NCI-H1694 treated with DMSO at 0.1 percent for 48 hours (cell line): ENCODE measurements around the gene MAP1LC3B.

Experiments
- DNase-seq: peaks from one replicate; lab custom pipeline; 2025; lab: John Stamatoyannopoulos, UW

MAP1LC3B gene

DNA sequence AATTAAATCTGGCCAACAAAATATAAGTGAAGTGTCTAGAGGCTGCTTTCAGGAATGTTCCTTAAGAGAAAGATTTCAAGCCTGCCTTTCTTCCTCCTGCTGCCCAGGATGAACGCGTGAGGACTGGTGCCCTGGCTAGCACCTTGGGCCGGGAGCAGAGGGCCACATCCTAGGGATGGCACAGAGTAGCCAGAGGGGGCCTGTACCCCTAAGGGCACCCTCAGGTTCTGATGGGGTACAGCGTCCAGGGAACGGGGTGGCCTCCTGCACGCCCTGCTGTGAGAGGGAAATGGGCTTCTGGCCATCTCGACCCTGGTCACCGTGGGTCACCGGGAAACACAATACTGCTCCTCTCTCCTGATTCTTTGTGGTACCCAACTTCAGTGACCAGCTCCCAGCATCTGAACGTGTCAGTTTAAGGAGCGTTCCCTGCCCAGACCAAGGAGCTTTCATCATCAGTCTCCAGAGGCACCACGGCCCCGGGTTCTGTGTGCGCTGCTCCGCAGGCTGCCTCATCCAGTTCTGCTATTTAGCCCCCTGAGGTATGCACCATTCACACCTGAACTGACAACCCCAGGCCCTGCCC lies 40.3 kb downstream of the MAP1LC3B start:
- no peak for DNase-seq

GRCh38 chr16:87434146-87434667 lies 42.1 kb downstream of the MAP1LC3B start:
- DNase-seq = no peak

- no peak for DNase-seq
Measured at GRCh38 chr16:87435372-87436224, 43.5 kb downstream of the MAP1LC3B start.

GRCh38 chr16:87436225-87437172 lies 44.4 kb downstream of the MAP1LC3B start:
- no peak for DNase-seq

DNA sequence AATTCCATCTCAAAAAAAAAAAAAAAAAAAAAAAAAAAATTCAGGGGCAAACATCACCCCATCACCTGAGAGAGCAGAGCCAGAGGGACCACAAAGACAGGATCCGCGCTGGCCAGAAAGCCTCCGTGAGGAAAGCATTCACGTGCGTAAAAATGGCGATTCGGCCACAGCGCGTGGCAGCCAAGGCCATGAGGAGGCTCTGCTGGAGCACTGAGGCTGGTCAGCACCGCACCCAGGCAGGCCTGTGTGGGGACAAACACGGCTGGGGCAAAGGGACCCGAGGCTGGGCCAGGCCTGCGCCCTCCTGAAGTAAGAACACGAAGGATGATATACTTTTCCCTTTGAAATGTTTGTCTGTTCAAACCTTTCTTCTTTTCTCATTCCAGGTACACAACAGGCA lies 45.2 kb downstream of the MAP1LC3B start:
- no peak for DNase-seq

GRCh38 chr16:87437911-87438610 lies 45.9 kb downstream of the MAP1LC3B start:
- DNase-seq = no peak

DNA sequence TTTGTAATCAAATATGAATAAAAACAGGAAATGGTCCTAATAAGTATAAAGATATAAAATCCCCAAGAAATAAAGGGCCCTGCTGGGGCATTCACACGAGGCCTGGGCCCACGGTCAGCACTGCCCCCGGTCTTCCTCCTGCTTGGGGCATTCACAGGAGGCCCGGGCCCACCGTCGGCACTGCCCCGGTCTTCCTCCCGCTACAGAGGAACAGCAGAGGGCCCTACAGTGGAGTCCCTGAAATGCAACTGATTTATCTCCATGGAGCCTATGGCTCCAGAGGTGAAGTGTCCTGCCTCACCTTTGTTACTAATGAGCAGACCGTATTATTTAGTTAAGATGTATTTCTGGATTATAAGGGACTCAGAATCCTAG lies 46.5 kb downstream of the MAP1LC3B start:
- no peak for DNase-seq

DNA sequence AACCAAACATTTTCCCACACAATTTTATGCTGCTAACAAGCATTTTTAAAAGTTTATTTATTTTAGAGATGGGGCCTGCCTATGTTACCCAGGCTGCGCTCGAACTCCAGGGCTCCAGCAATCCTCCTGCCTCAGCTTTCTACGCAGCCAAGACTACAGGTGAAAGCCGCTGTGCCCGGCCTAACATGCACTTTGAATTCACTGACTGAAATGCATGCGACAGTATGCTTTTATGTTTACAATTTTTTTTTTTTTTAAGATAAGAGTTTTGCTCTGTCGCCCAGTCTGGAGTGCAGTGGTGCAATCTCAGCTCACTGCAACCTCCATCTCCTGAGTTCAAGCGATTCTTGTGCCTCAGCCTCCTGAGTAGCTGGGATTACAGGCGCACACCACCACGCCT lies 47.8 kb downstream of the MAP1LC3B start:
- no peak for DNase-seq

DNA sequence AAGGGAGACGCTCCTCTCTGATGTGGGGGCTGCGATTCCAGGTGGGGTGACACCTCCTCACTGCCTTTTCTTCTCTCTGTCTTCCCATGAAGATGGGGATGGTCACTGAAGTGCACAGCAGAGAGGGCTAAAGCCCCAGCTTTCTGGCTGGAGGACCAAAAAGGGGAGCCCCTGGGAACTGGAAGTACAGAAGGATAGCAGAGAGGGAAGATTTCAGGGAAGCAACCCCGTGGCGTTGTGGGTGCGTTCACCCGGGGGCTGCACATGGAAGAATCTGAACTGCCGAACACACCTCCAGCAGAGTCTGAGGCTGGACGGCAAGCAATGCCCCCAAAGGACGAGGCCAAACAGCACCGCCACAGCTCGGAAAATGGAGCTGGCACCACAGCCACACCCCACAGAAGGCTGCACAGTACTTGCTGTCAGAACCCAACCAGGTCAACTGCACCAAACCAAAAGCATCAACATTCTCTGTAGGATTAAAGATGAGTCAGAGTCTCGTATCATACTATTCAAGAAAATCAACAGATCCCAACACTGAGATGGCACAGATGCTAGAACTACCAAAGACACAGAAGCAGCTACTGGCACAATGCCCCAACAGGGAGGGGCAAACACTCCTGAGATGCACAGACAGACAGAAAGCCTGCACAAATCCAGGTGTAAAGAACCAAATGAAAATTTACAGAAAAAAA lies 49.9 kb downstream of the MAP1LC3B start:
- no peak for DNase-seq

DNA sequence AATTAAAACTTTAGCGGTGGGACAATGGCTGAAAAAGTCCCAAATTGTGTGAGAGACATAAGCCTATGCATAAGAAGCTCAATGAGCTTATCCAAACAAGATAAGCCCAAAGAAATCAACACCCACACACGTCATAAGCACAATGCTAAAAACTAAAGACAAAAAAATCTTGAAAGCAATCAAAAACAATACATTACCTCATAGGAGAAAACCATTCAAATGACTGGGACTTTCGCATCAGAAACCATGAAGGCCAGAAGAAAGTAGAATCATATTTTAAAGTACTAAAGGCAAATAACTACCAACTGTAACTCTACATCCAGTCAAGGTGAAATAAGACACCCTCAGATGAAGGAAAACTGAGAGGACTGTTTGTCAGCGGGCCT lies 50.4 kb downstream of the MAP1LC3B start:
- DNase-seq = no peak

GRCh38 chr16:87443016-87443415 lies 50.9 kb downstream of the MAP1LC3B start:
- DNase-seq = no peak

GRCh38 chr16:87443964-87444363 lies 51.8 kb downstream of the MAP1LC3B start:
- DNase-seq = no peak

- no peak for DNase-seq
Measured at GRCh38 chr16:87445486-87445885, 53.4 kb downstream of the MAP1LC3B start.

GRCh38 chr16:87446479-87446878 lies 54.3 kb downstream of the MAP1LC3B start:
- DNase-seq = no peak

- no peak for DNase-seq
Measured at GRCh38 chr16:87447323-87447722, 55.2 kb downstream of the MAP1LC3B start.

- no peak for DNase-seq
Measured at GRCh38 chr16:87448866-87449265, 56.7 kb downstream of the MAP1LC3B start.

DNA sequence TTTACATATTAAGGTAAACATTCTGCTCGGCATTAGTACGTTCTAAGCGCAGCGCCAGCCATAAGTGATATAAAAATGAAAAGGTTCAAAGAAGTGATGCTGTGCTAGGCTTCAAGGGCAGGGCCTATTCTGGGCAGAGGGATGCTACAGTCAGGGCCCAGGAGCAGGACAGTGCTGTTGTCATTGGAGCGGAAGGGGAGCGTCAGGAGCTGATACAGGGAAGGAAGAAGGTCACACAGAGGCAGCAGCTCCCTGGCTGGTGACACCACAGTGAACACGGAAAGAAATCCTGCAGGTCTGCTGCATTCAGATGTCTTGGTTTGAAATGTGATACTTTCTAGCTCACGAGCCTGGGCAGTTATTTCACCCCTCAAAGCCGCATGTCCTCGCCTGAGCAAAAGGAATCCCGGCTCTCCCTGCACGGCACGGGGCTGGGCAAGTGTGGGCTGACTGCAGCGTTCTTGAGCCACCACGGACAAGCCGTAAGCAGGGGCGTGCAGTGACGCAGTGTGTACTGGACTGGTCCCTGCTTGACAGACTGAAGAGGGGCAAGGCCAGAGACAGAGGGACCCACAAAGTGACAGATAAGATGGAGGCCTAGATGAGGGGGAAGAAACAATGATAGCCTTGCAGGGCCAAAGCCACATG lies 59.6 kb downstream of the MAP1LC3B start:
- no peak for DNase-seq

DNA sequence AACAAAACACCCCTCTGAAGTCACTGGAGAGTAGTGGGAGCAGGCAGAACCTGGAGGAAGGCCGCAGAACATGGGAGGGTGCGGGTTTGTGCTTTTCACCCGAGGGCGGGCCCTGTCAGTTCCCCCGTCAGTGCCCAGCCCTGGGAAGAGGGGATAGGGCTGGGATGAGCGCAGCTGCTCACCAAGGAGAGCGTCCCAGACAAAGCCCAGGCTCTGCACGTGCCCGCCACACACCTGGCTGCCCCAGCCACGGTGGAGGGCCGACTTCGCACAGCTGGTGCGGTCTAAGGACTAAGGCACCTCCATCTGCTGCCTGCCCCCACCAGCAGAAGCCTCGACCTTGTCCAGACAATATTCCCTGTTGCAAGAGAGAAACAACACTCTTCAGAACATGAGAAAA lies 61.2 kb downstream of the MAP1LC3B start:
- no peak for DNase-seq
